B cell (primary cell): ENCODE measurements around the gene NTN1. TPM values are rescaled to one million over a fixed set of nuclear protein-coding genes. Genes with fewer than 3 reads are reported as not detected.

ENCODE experiments used
- ATAC-seq: fragments of 200-7000 bp; cut with Tn5 transposase; one replicate; pipeline ENCODE4 v1.10.0; 2021; ENCODE audit warnings: low read depth, mild to moderate bottlenecking, moderate number of reproducible peaks, moderate library complexity
- CTCF ChIA-PET: fragments of 350-600 bp; sonication (Branson Sonifier 250); formaldehyde crosslinking; loops from one replicate; lab custom pipeline; 2021; ENCODE audit warnings: antibody characterized with exemption, inconsistent platforms; lab: Charles Lee
- POLR2A ChIA-PET: fragments of 350-600 bp; sonication (Branson Sonifier 250); formaldehyde crosslinking; loops from one replicate; lab custom pipeline; 2021; ENCODE audit warnings: antibody characterized with exemption; lab: Charles Lee
- DNase-seq: peaks from one replicate; pipeline ENCODE4 v3.0.0; 2013
- H2AFZ ChIP-seq: 2 replicates; pipeline ENCODE4 v1.6.1; 2012; ENCODE audit warnings: mild to moderate bottlenecking, low read depth, low read length; ENCODE audit not compliant: insufficient read depth, poor library complexity, severe bottlenecking
- H3K27ac ChIP-seq, 2 donors: 1 replicate in 1 of 2; 2 replicates in 1 of 2; pipeline ENCODE4 v1.5.1; 2012 to 2013; ENCODE audit warnings: low read length in 2 of 2, mild to moderate bottlenecking in 2 of 2, moderate library complexity in 1 of 2
- H3K27me3 ChIP-seq, 4 experiments: fragments of 200-600 bp in 1 of 4; sonication (generic) in 1 of 4; replicated peaks in 1 of 4; 1 replicate in 2 of 4; 2 replicates in 2 of 4; pipeline versions ENCODE4 v1.6.1 to v1.7.0; 2013 to 2016; ENCODE audit warnings: low read length in 3 of 4, mild to moderate bottlenecking in 2 of 4, mixed read lengths in 1 of 4, moderate library complexity in 1 of 4; ENCODE audit not compliant: insufficient read depth in 4 of 4, control insufficient read depth in 3 of 4; ENCODE audit errors: control extremely low read depth in 1 of 4
- H3K36me3 ChIP-seq, 2 experiments: replicated peaks in 1 of 2; 1 replicate in 1 of 2; 2 replicates in 1 of 2; pipeline versions ENCODE4 v1.6.1 to v1.7.1; 2013; ENCODE audit warnings: low read length in 1 of 2; ENCODE audit not compliant: insufficient read depth in 2 of 2, control insufficient read depth in 1 of 2; ENCODE audit errors: control extremely low read depth in 1 of 2, extremely low read depth in 1 of 2
- H3K4me1 ChIP-seq, 2 donors: fragments of 200-600 bp in 1 of 2; sonication (generic) in 1 of 2; 1 replicate in 1 of 2; 2 replicates in 1 of 2; pipeline versions ENCODE4 v1.5.1 to v1.6.1; 2013 to 2017; ENCODE audit warnings: low read length in 2 of 2; ENCODE audit not compliant: control insufficient read depth in 2 of 2, insufficient read depth in 2 of 2
- H3K4me2 ChIP-seq: replicated peaks from 2 replicates; pipeline ENCODE3; 2012; ENCODE audit warnings: mild to moderate bottlenecking, low read depth, low read length; ENCODE audit not compliant: poor library complexity, severe bottlenecking
- H3K4me3 ChIP-seq, 5 experiments: fragments of 200-600 bp in 1 of 5; sonication (generic) in 1 of 5; 1 replicate in 3 of 5; 2 replicates in 2 of 5; pipeline versions ENCODE4 v1.5.1 to v1.7.0; 2011 to 2016; ENCODE audit warnings: low read length in 4 of 5, mild to moderate bottlenecking in 4 of 5, low read depth in 2 of 5, control low read depth in 1 of 5, moderate library complexity in 1 of 5; ENCODE audit not compliant: insufficient read depth in 1 of 5; ENCODE audit errors: control extremely low read depth in 1 of 5, extremely low read depth in 1 of 5
- H3K79me2 ChIP-seq: fragments of 200-600 bp; sonication (generic); one replicate; pipeline ENCODE4 v1.6.0; 2016; ENCODE audit warnings: low read length; ENCODE audit not compliant: control insufficient read depth, insufficient read depth
- H3K9ac ChIP-seq: fragments of 200-600 bp; sonication (generic); 2 replicates; pipeline ENCODE4 v1.6.1; 2017; ENCODE audit warnings: mild to moderate bottlenecking, low read length, moderate library complexity
- H3K9me3 ChIP-seq, 3 donors: one replicate each; pipeline versions ENCODE4 v1.6.1 to v1.7.1; 2013; ENCODE audit warnings: low read length in 2 of 3; ENCODE audit not compliant: control insufficient read depth in 2 of 3, insufficient read depth in 1 of 3; ENCODE audit errors: control extremely low read depth in 1 of 3
- H4K20me1 ChIP-seq: 2 replicates; pipeline ENCODE4 v1.6.0; 2012; ENCODE audit warnings: mild to moderate bottlenecking, low read length; ENCODE audit not compliant: insufficient read depth, control insufficient read depth, poor library complexity, severe bottlenecking
- H3K27ac Mint-ChIP-seq: one replicate; pipeline ENCODE4 v1.8.0; 2021; ENCODE audit warnings: mixed read lengths
- H3K27me3 Mint-ChIP-seq: one replicate; pipeline ENCODE4 v1.8.0; 2021; ENCODE audit warnings: mixed read lengths
- H3K4me1 Mint-ChIP-seq: one replicate; pipeline ENCODE4 v1.8.0; 2021; ENCODE audit warnings: mixed read lengths
- H3K4me3 Mint-ChIP-seq: one replicate; pipeline ENCODE4 v1.8.0; 2021; ENCODE audit warnings: mixed read lengths
- H3K9me3 Mint-ChIP-seq: one replicate; pipeline ENCODE4 v1.8.0; 2022; ENCODE audit warnings: mixed read lengths; ENCODE audit not compliant: insufficient read depth
- CTCF ChIP-seq: fragments of 200-600 bp; IDR thresholded peaks from one replicate; pipeline ENCODE4 v1.8.0; 2022; ENCODE audit warnings: antibody characterized with exemption, mild to moderate bottlenecking
- EZH2 ChIP-seq: IDR thresholded peaks from 2 replicates; pipeline ENCODE4 v1.6.1; 2012; ENCODE audit warnings: borderline replicate concordance, low read depth, mild to moderate bottlenecking, moderate library complexity, low read length; ENCODE audit not compliant: insufficient read depth, poor library complexity, severe bottlenecking
- WGBS: methylation state at CpG from one replicate; pipeline ENCODE4 v1.1.5; 2013; ENCODE audit warnings: missing lambda C conversion rate; ENCODE audit not compliant: insufficient coverage; 5-methylcytosine and 5-hydroxymethylcytosine counted together
- intact Hi-C: fragments of 100-400 bp; cut with micrococcal nuclease; formaldehyde crosslinking; loops from one replicate; pipeline ENCODE4 v1.10.0; 2022
- polyA plus RNA-seq: library from polyadenylated mRNA; depleted of rRNA; stranded (reverse); fragments of >200 nt; gene quantifications from 2 replicates; pipeline ENCODE4 v1.2.3, GENCODE V29; 2012
- total RNA-seq, 2 donors: library from RNA; stranded (reverse); fragments of 120-200 nt in 1 of 2; gene quantifications; 1 replicate in 1 of 2; 2 replicates in 1 of 2; pipeline versions ENCODE4 v1.2.3 to v1.2.4, GENCODE V29; 2013 to 2022

Gene NTN1
- total and polyA plus RNA-seq, 2 donors (not counting 1 experiment from before 2014, with no cell fraction given): 0.10 to 0.25 TPM

- intact Hi-C loops: no loop called here
- Mint-ChIP-seq H3K27ac (no peak overlapping the region), H3K4me1 (no peaks in the 10 kb centered on the region), H3K9me3 (no peaks in the 10 kb centered on the region), H3K4me3 (no peak overlapping the region), H3K27me3 (peaks cover 4% of the 10 kb centered on the region)
- 70% methylated on average over 9 of the region's 9 CpGs for WGBS
- TF ChIP-seq CTCF (no peak), EZH2 (no peak)
- Histone ChIP-seq H3K9me3 (no peaks in the 10 kb centered on the region), H3K4me1 (no peaks in the 10 kb centered on the region), H4K20me1 (no peaks in the 10 kb centered on the region), H3K36me3 (no peaks in the 10 kb centered on the region), H3K9ac (no peak overlapping the region), H3K27ac (no peak overlapping the region), H3K4me2 (no peak overlapping the region), H3K4me3 (no peak overlapping the region), H3K27me3 (peaks cover 0 to 8% (median 0%) of the 10 kb centered on the region in 4 experiments), H3K79me2 (no peaks in the 10 kb centered on the region), H2AFZ (no peak overlapping the region)
- no peak for DNase-seq
- POLR2A ChIA-PET: no interaction called here
- CTCF ChIA-PET: no interaction called here
- no peak for ATAC-seq
Observed at GRCh38 chr17:9087921-9088320, 66.6 kb downstream of the NTN1 start.

GRCh38 chr17:9090641-9091096 is 69.4 kb downstream of the NTN1 start:
- CTCF ChIA-PET: no interaction called here

More at GRCh38 chr17:9090641-9091096, 69.4 kb downstream of the NTN1 start:
- H3K4me3 Mint-ChIP-seq: no peak overlapping the region
- Histone ChIP-seq H2AFZ (no peak overlapping the region), H3K4me3 (no peak overlapping the region), H3K36me3 (no peaks in the 10 kb centered on the region), H3K27me3 (peaks cover 0 to 3% (median 0%) of the 10 kb centered on the region in 4 experiments), H3K9me3 (no peaks in the 10 kb centered on the region), H4K20me1 (no peaks in the 10 kb centered on the region), H3K79me2 (no peaks in the 10 kb centered on the region), H3K27ac (no peak overlapping the region), H3K4me1 (no peaks in the 10 kb centered on the region), H3K4me2 (no peak overlapping the region), H3K9ac (no peak overlapping the region)
- H3K9me3 Mint-ChIP-seq: no peaks in the 10 kb centered on the region
- H3K4me1 Mint-ChIP-seq: no peaks in the 10 kb centered on the region
- DNase-seq: no peak
- ATAC-seq: no peak
- peaks cover 7% of the 10 kb centered on the region for H3K27me3 Mint-ChIP-seq
- 77% methylated on average over 7 of the region's 9 CpGs for WGBS
- intact Hi-C loops: no loop called here
- no peak overlapping the region for H3K27ac Mint-ChIP-seq
- no peak for TF ChIP-seq CTCF
- no peak for TF ChIP-seq EZH2
- POLR2A ChIA-PET: no interaction called here
